Naive thymus-derived CD4-positive, alpha-beta T cell (primary cell): ENCODE data around the gene RAVER2. TPM values are rescaled to one million over a fixed set of nuclear protein-coding genes. Genes with fewer than 3 reads are reported as not detected.

Experiments used
- ATAC-seq: fragments of 150-1000 bp; cut with Tn5 transposase; 2 replicates; pipeline ENCODE4 v1.10.0; 2021; ENCODE audit warnings: mild to moderate bottlenecking, moderate library complexity
- CTCF ChIA-PET: fragments of 350-600 bp; sonication (Branson Sonifier 250); formaldehyde crosslinking; loops from one replicate; lab custom pipeline; 2021; ENCODE audit warnings: antibody characterized with exemption; lab: Charles Lee
- POLR2A ChIA-PET: fragments of 350-600 bp; sonication (Branson Sonifier 250); formaldehyde crosslinking; loops from one replicate; lab custom pipeline; 2021; ENCODE audit warnings: antibody characterized with exemption, inconsistent platforms; lab: Charles Lee
- DNase-seq, 9 donors: peaks; one replicate each; pipeline versions ENCODE4 v3.0.0 to v3.0.0-alpha.2; 2020 to 2022; ENCODE audit warnings: mixed read lengths in 1 of 9
- H3K27ac ChIP-seq: one replicate; pipeline ENCODE4 v1.7.0; 2013; ENCODE audit warnings: mild to moderate bottlenecking, low read depth, low read length, moderate library complexity
- H3K27me3 ChIP-seq, 2 donors: one replicate each; pipeline ENCODE4 v1.7.0; 2013; ENCODE audit warnings: low read length in 2 of 2, mild to moderate bottlenecking in 2 of 2, moderate library complexity in 2 of 2; ENCODE audit not compliant: control insufficient read depth in 2 of 2, insufficient read depth in 2 of 2
- H3K36me3 ChIP-seq, 3 experiments: 1 replicate in 2 of 3; 2 replicates in 1 of 3; pipeline ENCODE4 v1.7.0; 2013; ENCODE audit warnings: low read length in 3 of 3, mild to moderate bottlenecking in 3 of 3, moderate library complexity in 1 of 3; ENCODE audit not compliant: insufficient read depth in 3 of 3, control insufficient read depth in 2 of 3
- H3K4me1 ChIP-seq, 2 donors: one replicate each; pipeline ENCODE4 v1.7.0; 2013; ENCODE audit warnings: low read length in 2 of 2, mild to moderate bottlenecking in 2 of 2, moderate library complexity in 1 of 2; ENCODE audit not compliant: control insufficient read depth in 2 of 2, insufficient read depth in 2 of 2
- H3K4me3 ChIP-seq: 2 replicates; pipeline ENCODE4 v1.7.0; 2013; ENCODE audit warnings: mild to moderate bottlenecking, low read length
- H3K9me3 ChIP-seq, 3 experiments: 1 replicate in 2 of 3; 2 replicates in 1 of 3; pipeline ENCODE4 v1.7.0; 2013; ENCODE audit warnings: low read length in 3 of 3; ENCODE audit not compliant: control insufficient read depth in 2 of 3
- H3K27ac Mint-ChIP-seq, 9 donors: one replicate each; pipeline ENCODE4 v1.8.0; 2020 to 2022; ENCODE audit warnings: mixed read lengths in 9 of 9, mild to moderate bottlenecking in 8 of 9, moderate library complexity in 5 of 9, inconsistent platforms in 2 of 9
- H3K27me3 Mint-ChIP-seq, 5 donors: one replicate each; pipeline ENCODE4 v1.8.0; 2021 to 2022; ENCODE audit warnings: mixed read lengths in 5 of 5, mild to moderate bottlenecking in 1 of 5
- H3K36me3 Mint-ChIP-seq, 5 donors: one replicate each; pipeline ENCODE4 v1.8.0; 2020 to 2022; ENCODE audit warnings: mixed read lengths in 5 of 5, mild to moderate bottlenecking in 3 of 5, inconsistent platforms in 1 of 5
- H3K4me1 Mint-ChIP-seq, 7 donors: one replicate each; pipeline ENCODE4 v1.8.0; 2020 to 2022; ENCODE audit warnings: mixed read lengths in 7 of 7, mild to moderate bottlenecking in 3 of 7, inconsistent platforms in 1 of 7
- H3K4me3 Mint-ChIP-seq, 10 donors: one replicate each; pipeline ENCODE4 v1.8.0; 2020 to 2022; ENCODE audit warnings: mild to moderate bottlenecking in 10 of 10, mixed read lengths in 10 of 10, moderate library complexity in 6 of 10, inconsistent platforms in 2 of 10
- H3K9me3 Mint-ChIP-seq, 11 donors: one replicate each; pipeline ENCODE4 v1.8.0; 2020 to 2022; ENCODE audit warnings: mixed read lengths in 11 of 11, mild to moderate bottlenecking in 4 of 11, inconsistent platforms in 1 of 11, moderate library complexity in 1 of 11
- intact Hi-C, 2 donors: fragments of 100-400 bp; cut with micrococcal nuclease; formaldehyde crosslinking; loops; one replicate each; pipeline ENCODE4 v1.15.1; 2023
- polyA plus RNA-seq, 2 donors: library from polyadenylated mRNA; unstranded; fragments of 300-500 nt; fragmentation: Illumina TruSeq; gene quantifications; one replicate each; pipeline ENCODE4 v1.2.3, GENCODE V29; 2021
- total RNA-seq, 6 experiments: library from RNA in 5 of 6; stranded (reverse) in 5 of 6; gene quantifications; 1 replicate in 5 of 6; 2 replicates in 1 of 6; pipeline ENCODE4 v1.2.3 and lab custom pipeline; 2021 to 2026

The RAVER2 gene
- total and polyA plus RNA-seq, 7 experiments from 2014 or later: 0.29 to 1.9 (median 0.93) TPM

DNA sequence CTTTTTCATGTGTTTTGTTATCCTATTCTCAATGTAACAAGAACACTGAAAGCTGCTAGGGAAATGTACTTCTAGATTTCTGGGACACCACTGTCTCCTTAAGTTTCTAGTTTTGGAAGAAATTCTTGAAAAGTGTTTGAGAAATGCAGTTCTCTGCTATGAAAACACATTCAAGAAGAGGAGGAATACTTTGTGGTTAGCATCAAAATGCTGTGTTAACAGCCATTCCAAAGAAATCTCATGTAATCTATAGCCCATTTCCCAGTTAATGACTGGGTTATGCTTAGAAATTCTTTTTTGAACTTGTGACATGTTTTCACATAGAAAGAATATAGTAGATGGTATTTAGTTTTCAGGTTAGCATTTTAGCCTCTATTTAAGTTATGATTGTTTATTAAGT, 6.0 kb downstream of the RAVER2 start:
- peaks cover 0 to 9% (median 5%) of the 10 kb centered on the region in 7 donors for H3K4me1 Mint-ChIP-seq
- H3K4me3 ChIP-seq: no peak overlapping the region
- H3K27me3 ChIP-seq: no peaks in the 10 kb centered on the region
- intact Hi-C loops: no loop called here
- POLR2A ChIA-PET: no interaction called here
- ATAC-seq (no peak), DNase-seq (no peak)
- no peak overlapping the region for H3K27ac ChIP-seq
- H3K27me3 Mint-ChIP-seq: peaks cover 0 to 35% (median 0%) of the 10 kb centered on the region in 5 donors
- no peak overlapping the region for H3K27ac Mint-ChIP-seq
- H3K36me3 Mint-ChIP-seq: no peaks in the 10 kb centered on the region
- CTCF ChIA-PET: interaction anchor here (0.7 kb wide), 1 partner anchor 159 kb away, joined by 4 read pairs; no protein-coding TSS in a partner anchor
- no peaks in the 10 kb centered on the region for H3K9me3 ChIP-seq
- H3K9me3 Mint-ChIP-seq: no peaks in the 10 kb centered on the region
- no peak overlapping the region for H3K4me3 Mint-ChIP-seq
- no peaks in the 10 kb centered on the region for H3K4me1 ChIP-seq
- H3K36me3 ChIP-seq: no peaks in the 10 kb centered on the region

DNA sequence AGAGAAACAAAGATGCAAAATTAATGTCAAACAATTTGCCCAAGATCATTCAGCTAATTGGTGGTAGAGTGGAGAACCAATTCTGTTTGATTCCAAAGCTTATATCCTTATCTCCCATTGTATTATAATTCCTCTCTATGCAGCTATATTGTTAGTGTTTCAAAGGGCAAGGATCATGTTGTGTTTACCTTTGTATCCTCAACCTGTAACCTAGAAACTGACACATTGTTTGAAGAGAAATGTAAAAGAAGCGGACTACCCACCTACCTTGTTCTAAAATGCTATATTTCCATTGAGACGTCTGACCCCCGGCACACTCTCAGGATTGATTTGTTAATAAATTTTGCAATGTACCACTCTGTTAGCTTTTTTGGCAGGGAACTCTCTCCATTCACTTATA, 9.3 kb downstream of the RAVER2 start:
- ATAC-seq: no peak
- Histone ChIP-seq H3K4me1 (no peaks in the 10 kb centered on the region), H3K9me3 (no peaks in the 10 kb centered on the region), H3K36me3 (no peaks in the 10 kb centered on the region), H3K27ac (no peak overlapping the region), H3K4me3 (no peak overlapping the region), H3K27me3 (no peaks in the 10 kb centered on the region)
- peaks cover 0 to 8% (median 5%) of the 10 kb centered on the region in 5 donors for H3K36me3 Mint-ChIP-seq
- no peak for DNase-seq
- H3K4me1 Mint-ChIP-seq: peaks cover 0 to 4% (median 0%) of the 10 kb centered on the region in 7 donors
- H3K4me3 Mint-ChIP-seq: no peak overlapping the region
- no peak overlapping the region for H3K27ac Mint-ChIP-seq
- CTCF ChIA-PET: interaction anchor here (0.6 to 1.0 kb wide), 2 partner anchors 10 to 318 kb away, joined by 3 to 4 read pairs; no protein-coding TSS in a partner anchor
- H3K9me3 Mint-ChIP-seq: peaks cover 0 to 7% (median 0%) of the 10 kb centered on the region in 11 donors
- H3K27me3 Mint-ChIP-seq: peaks cover 0 to 23% (median 0%) of the 10 kb centered on the region in 5 donors
- POLR2A ChIA-PET: interaction anchor here (0.6 kb wide), 1 partner anchor 8 kb away, joined by 3 read pairs; no protein-coding TSS in a partner anchor
- intact Hi-C loops: no loop called here

GRCh38 chr1:64755361-64755760, 10.5 kb downstream of the RAVER2 start:
- peaks cover 0 to 2% (median 0%) of the 10 kb centered on the region in 7 donors for H3K4me1 Mint-ChIP-seq
- CTCF ChIA-PET: interaction anchor here (1.0 kb wide), 1 partner anchor 9 kb away, joined by 3 read pairs; no protein-coding TSS in a partner anchor

DNA sequence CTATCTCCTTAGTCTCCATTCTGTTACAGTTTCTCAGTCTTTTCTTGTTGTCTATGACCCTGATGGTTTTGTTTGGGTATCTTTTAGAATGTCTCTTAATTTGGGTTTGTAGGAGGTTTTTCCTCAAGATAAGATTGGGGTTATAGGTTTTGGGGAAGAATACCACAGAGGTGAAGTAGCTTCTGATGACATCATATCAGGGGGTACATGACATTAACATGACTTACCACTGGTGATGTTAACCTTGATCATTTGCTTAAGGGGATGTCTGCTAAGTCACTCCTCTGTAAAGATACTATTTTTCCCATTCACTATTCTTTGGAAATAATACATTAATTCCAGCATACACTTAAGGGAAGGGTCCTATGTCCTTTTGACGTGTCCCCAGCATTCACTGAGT, 11.9 kb downstream of the RAVER2 start:
- DNase-seq (no peak), ATAC-seq (no peak)
- no peaks in the 10 kb centered on the region for H3K4me1 ChIP-seq
- H3K27ac ChIP-seq: no peak overlapping the region
- H3K27me3 Mint-ChIP-seq: peaks cover 0 to 16% (median 0%) of the 10 kb centered on the region in 5 donors
- CTCF ChIA-PET: interaction anchor here (1.3 kb wide), 1 partner anchor 24 kb away, joined by 3 read pairs; no protein-coding TSS in a partner anchor
- intact Hi-C loops: no loop called here
- H3K9me3 ChIP-seq: no peaks in the 10 kb centered on the region
- POLR2A ChIA-PET: no interaction called here
- H3K9me3 Mint-ChIP-seq: peaks cover 0 to 7% (median 0%) of the 10 kb centered on the region in 11 donors
- peaks cover 0 to 2% (median 0%) of the 10 kb centered on the region in 7 donors for H3K4me1 Mint-ChIP-seq
- no peak overlapping the region for H3K4me3 Mint-ChIP-seq
- H3K27ac Mint-ChIP-seq: no peak overlapping the region
- H3K36me3 ChIP-seq: no peaks in the 10 kb centered on the region
- peaks cover 0 to 8% (median 5%) of the 10 kb centered on the region in 5 donors for H3K36me3 Mint-ChIP-seq
- H3K27me3 ChIP-seq: no peaks in the 10 kb centered on the region
- no peak overlapping the region for H3K4me3 ChIP-seq

More at GRCh38 chr1:64755361-64755760, 10.5 kb downstream of the RAVER2 start:
- H3K27ac ChIP-seq: no peak overlapping the region
- no peak overlapping the region for H3K27ac Mint-ChIP-seq
- no peaks in the 10 kb centered on the region for H3K27me3 ChIP-seq
- no peaks in the 10 kb centered on the region for H3K9me3 ChIP-seq
- POLR2A ChIA-PET: no interaction called here
- ATAC-seq (no peak), DNase-seq (no peak)
- intact Hi-C loops: no loop called here
- peaks cover 0 to 7% (median 0%) of the 10 kb centered on the region in 11 donors for H3K9me3 Mint-ChIP-seq
- H3K4me1 ChIP-seq: no peaks in the 10 kb centered on the region
- H3K4me3 Mint-ChIP-seq: no peak overlapping the region
- no peaks in the 10 kb centered on the region for H3K36me3 ChIP-seq
- H3K4me3 ChIP-seq: no peak overlapping the region
- peaks cover 0 to 21% (median 0%) of the 10 kb centered on the region in 5 donors for H3K27me3 Mint-ChIP-seq
- peaks cover 0 to 8% (median 5%) of the 10 kb centered on the region in 5 donors for H3K36me3 Mint-ChIP-seq

GRCh38 chr1:64757213-64757612, 12.3 kb downstream of the RAVER2 start:
- peaks cover 0 to 12% (median 0%) of the 10 kb centered on the region in 5 donors for H3K27me3 Mint-ChIP-seq
- no peak overlapping the region for H3K4me3 ChIP-seq
- no peaks in the 10 kb centered on the region for H3K27me3 ChIP-seq
- intact Hi-C loops: no loop called here
- H3K36me3 Mint-ChIP-seq: peaks cover 0 to 8% (median 5%) of the 10 kb centered on the region in 5 donors
- no peaks in the 10 kb centered on the region for H3K9me3 ChIP-seq
- H3K9me3 Mint-ChIP-seq: peaks cover 0 to 7% (median 0%) of the 10 kb centered on the region in 11 donors
- DNase-seq (no peak), ATAC-seq (no peak)
- H3K27ac ChIP-seq: no peak overlapping the region
- H3K4me3 Mint-ChIP-seq: no peak overlapping the region
- CTCF ChIA-PET: interaction anchor here (1.3 kb wide), 1 partner anchor 23 kb away, joined by 3 read pairs; no protein-coding TSS in a partner anchor
- H3K27ac Mint-ChIP-seq: no peak overlapping the region
- H3K4me1 Mint-ChIP-seq: peaks cover 0 to 2% (median 0%) of the 10 kb centered on the region in 7 donors
- POLR2A ChIA-PET: no interaction called here
- no peaks in the 10 kb centered on the region for H3K4me1 ChIP-seq
- no peaks in the 10 kb centered on the region for H3K36me3 ChIP-seq

DNA sequence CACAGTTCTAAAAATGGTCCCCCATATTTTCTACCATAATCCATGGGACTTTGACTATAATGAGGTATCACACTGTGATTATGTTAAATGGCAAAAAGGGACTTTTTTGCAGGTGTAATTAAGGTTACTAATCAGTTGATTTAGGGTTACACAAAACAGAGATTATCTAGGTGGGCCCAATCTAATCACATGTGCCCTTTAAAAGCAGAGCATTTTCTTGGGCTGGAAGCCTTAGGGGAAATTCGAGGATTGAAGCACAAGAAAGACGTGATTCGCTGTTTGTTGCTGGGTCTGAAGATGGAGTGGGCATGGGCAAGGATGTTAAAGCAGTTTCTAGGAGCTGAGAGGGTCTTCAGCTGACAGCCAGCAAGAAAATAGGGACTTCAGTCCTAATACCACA, 13.4 kb downstream of the RAVER2 start:
- Mint-ChIP-seq H3K4me3 (no peak overlapping the region), H3K4me1 (peaks cover 0 to 2% (median 0%) of the 10 kb centered on the region in 7 donors), H3K9me3 (peaks cover 0 to 7% (median 0%) of the 10 kb centered on the region in 11 donors), H3K27ac (no peak overlapping the region), H3K27me3 (peaks cover 0 to 4% (median 0%) of the 10 kb centered on the region in 5 donors), H3K36me3 (peaks cover 0 to 8% (median 5%) of the 10 kb centered on the region in 5 donors)
- Histone ChIP-seq H3K27ac (no peak overlapping the region), H3K27me3 (no peaks in the 10 kb centered on the region), H3K4me1 (no peaks in the 10 kb centered on the region), H3K4me3 (no peak overlapping the region), H3K9me3 (no peaks in the 10 kb centered on the region), H3K36me3 (no peaks in the 10 kb centered on the region)
- ChIA-PET CTCF (no interaction called here), POLR2A (no interaction called here)
- intact Hi-C loops: no loop called here
- no peak for DNase-seq
- ATAC-seq: no peak

GRCh38 chr1:64759968-64760367, 15.1 kb downstream of the RAVER2 start:
- H3K27ac ChIP-seq: no peak overlapping the region
- no peaks in the 10 kb centered on the region for H3K4me1 ChIP-seq
- peaks cover 0 to 2% (median 0%) of the 10 kb centered on the region in 5 donors for H3K27me3 Mint-ChIP-seq
- intact Hi-C loops: no loop called here
- ChIA-PET POLR2A (no interaction called here), CTCF (no interaction called here)
- no peaks in the 10 kb centered on the region for H3K9me3 ChIP-seq
- H3K27ac Mint-ChIP-seq: no peak overlapping the region
- H3K4me3 ChIP-seq: no peak overlapping the region
- H3K27me3 ChIP-seq: no peaks in the 10 kb centered on the region
- no peaks in the 10 kb centered on the region for H3K36me3 ChIP-seq
- peaks cover 0 to 2% (median 0%) of the 10 kb centered on the region in 7 donors for H3K4me1 Mint-ChIP-seq
- peaks cover 0 to 7% (median 0%) of the 10 kb centered on the region in 11 donors for H3K9me3 Mint-ChIP-seq
- DNase-seq: no peak
- ATAC-seq: no peak
- no peak overlapping the region for H3K4me3 Mint-ChIP-seq
- H3K36me3 Mint-ChIP-seq: peaks cover 0 to 8% (median 5%) of the 10 kb centered on the region in 5 donors
